GM18526 (cell line): ENCODE measurements around the gene FIGLA.

Source experiments
- POLR2A ChIP-seq: IDR thresholded peaks from 3 replicates; pipeline ENCODE4 v1.6.1; 2011; ENCODE audit not compliant: insufficient read length; ENCODE audit errors: extremely low read depth

Gene FIGLA

GRCh38 chr2:70767079-70767698 lies 23.3 kb downstream of the FIGLA start:
- no peak for TF ChIP-seq POLR2A

GRCh38 chr2:70766357-70767078 lies 23.9 kb downstream of the FIGLA start:
- no peak for TF ChIP-seq POLR2A

GRCh38 chr2:70765507-70765906 lies 24.9 kb downstream of the FIGLA start:
- TF ChIP-seq POLR2A = no peak

- no peak for TF ChIP-seq POLR2A
These were observed 31.0 kb downstream of the FIGLA start for GRCh38 chr2:70759446-70759845.

- no peak for TF ChIP-seq POLR2A
These were observed 32.5 kb downstream of the FIGLA start for GRCh38 chr2:70757966-70758365.

- TF ChIP-seq POLR2A = no peak
These were observed 33.1 kb downstream of the FIGLA start for GRCh38 chr2:70757360-70757759.

GRCh38 chr2:70756128-70756527 lies 34.3 kb downstream of the FIGLA start:
- no peak for TF ChIP-seq POLR2A

- no peak for TF ChIP-seq POLR2A
These were observed 36.5 kb downstream of the FIGLA start for GRCh38 chr2:70753902-70754301.

GRCh38 chr2:70753031-70753430 lies 37.4 kb downstream of the FIGLA start:
- TF ChIP-seq POLR2A = no peak

- no peak for TF ChIP-seq POLR2A
These were observed 38.0 kb downstream of the FIGLA start for GRCh38 chr2:70752396-70752795.

GRCh38 chr2:70751881-70752280 lies 38.6 kb downstream of the FIGLA start:
- TF ChIP-seq POLR2A = no peak

GRCh38 chr2:70750320-70750719 lies 40.1 kb downstream of the FIGLA start:
- TF ChIP-seq POLR2A = no peak

GRCh38 chr2:70748002-70748784 lies 42.2 kb downstream of the FIGLA start:
- no peak for TF ChIP-seq POLR2A

GRCh38 chr2:70747284-70747683 lies 43.2 kb downstream of the FIGLA start:
- no peak for TF ChIP-seq POLR2A

- TF ChIP-seq POLR2A = no peak
These were observed 44.1 kb downstream of the FIGLA start for GRCh38 chr2:70746094-70746974.
